ENCODE results near the gene PARP9. TPM values are rescaled to one million over a fixed set of nuclear protein-coding genes. Genes with fewer than 3 reads are reported as not detected.

Gene PARP9
- total and polyA plus RNA-seq, 2 of the 4 experiments (the other 2 are of a cell fraction): 6.7 to 7.7 TPM

- peak within 1 kb of the TSS; percentile 65; the same call in 1 of the 2 replicates for H2AK5ac ChIP-seq (ENCODE audit: low read depth, low read length)
- peak within 1 kb of the TSS; percentile 99 for H2AFZ ChIP-seq (replicated peaks; ENCODE audit: low read length, poor library complexity)
- peak within 1 kb of the TSS; percentile 59 for H4K5ac ChIP-seq (ENCODE audit: low read depth, low read length)
- H4K20me1 ChIP-seq (ENCODE audit: insufficient read depth, low read length): peaks cover 46% of the 10 kb centered on the region
- peaks cover 2 to 20% of the 10 kb centered on the region in 2 experiments; a peak in 2 of 4 replicates for H3K79me1 ChIP-seq (ENCODE audit: low read depth in 1 of 2, low read length in 2 of 2)
- no peaks in the 10 kb centered on the region for H3K36me3 ChIP-seq (ENCODE audit: control insufficient read depth, insufficient read depth, low read length)
- peak within 1 kb of the TSS; percentile 91 for H3K4me2 ChIP-seq (ENCODE audit: low read depth, low read length)
- 1% methylated on average over 56 of the region's 109 CpGs; no CpG with 5 or more reads in 1 of the 2 experiments for WGBS, 2 experiments (ENCODE audit: extremely low coverage in 2 of 2, insufficient read length in 1 of 2)
- H3K56ac ChIP-seq (ENCODE audit: extremely low read depth, insufficient read depth, low read length): peak within 1 kb of the TSS; percentile 65; the same call in 1 of the 2 replicates
- no peaks in the 10 kb centered on the region for H3K27me3 ChIP-seq (ENCODE audit: control insufficient read depth, insufficient read depth, low read length)
- peak within 1 kb of the TSS; percentile 84 for H2BK5ac ChIP-seq (ENCODE audit: low read depth, low read length, poor library complexity, severe bottlenecking)
- peak within 1 kb of the TSS; percentile 65; the same call in 1 of the 2 replicates for H2BK120ac ChIP-seq (ENCODE audit: low read depth, low read length)
- peaks cover 10% of the 10 kb centered on the region for H3K9me1 ChIP-seq (ENCODE audit: insufficient read depth, low read length)
- in situ Hi-C loops (cut with MboI; ENCODE audit: low sequenced_read_pairs): no loop called here
- H3K9ac ChIP-seq (ENCODE audit: low read depth, low read length): peak within 1 kb of the TSS; percentile 92
- no peak within 1 kb of the TSS; the same call in 1 of the 2 replicates for H3K18ac ChIP-seq (ENCODE audit: low read depth, low read length)
- H4K91ac ChIP-seq (ENCODE audit: insufficient read depth, low read depth, low read length): peak within 1 kb of the TSS; percentile 38; the same call in 1 of the 2 replicates
- H3K23ac ChIP-seq (ENCODE audit: low read depth, low read length): peak within 1 kb of the TSS; percentile 63
- peak within 1 kb of the TSS; percentile 81 to 91; a peak in 3 of 4 replicates for H4K8ac ChIP-seq (ENCODE audit: low read depth in 2 of 2, low read length in 2 of 2)
- H3K4me1 ChIP-seq (ENCODE audit: control insufficient read depth, insufficient read depth, low read length): 0 out of 2 replicates have a peak, but pooled peaks cover 3% of the 10 kb centered on the region
- TF ChIP-seq BHLHE40 (IDR thresholded peaks at IDR 0.05; ENCODE audit: low read depth, low read length) (no peak), ELK1 (IDR thresholded peaks at IDR 0.05; ENCODE audit: borderline replicate concordance, low read depth, low read length) (no peak), MAZ (IDR thresholded peaks at IDR 0.05; ENCODE audit: borderline replicate concordance, low read depth, low read length) (peak; percentile 67; the same call in 1 of the 2 replicates), MXI1 (IDR thresholded peaks at IDR 0.05; ENCODE audit: borderline replicate concordance, low read depth, low read length) (0 out of 2 replicates have a peak, but pooled peaks have one; percentile 26), MAFK (IDR thresholded peaks at IDR 0.05; ENCODE audit: low read depth, low read length) (no peak), POLR2A (IDR thresholded peaks at IDR 0.05; ENCODE audit: low read depth, low read length) (peak; percentile 92), CEBPB (IDR thresholded peaks at IDR 0.05; ENCODE audit: low read depth, low read length) (peak; percentile 48; the same call in 1 of the 2 replicates), NFE2L2 (IDR thresholded peaks at IDR 0.05; ENCODE audit: low read depth, low read length) (no peak)
- TF ChIP-seq, protein P1, sequence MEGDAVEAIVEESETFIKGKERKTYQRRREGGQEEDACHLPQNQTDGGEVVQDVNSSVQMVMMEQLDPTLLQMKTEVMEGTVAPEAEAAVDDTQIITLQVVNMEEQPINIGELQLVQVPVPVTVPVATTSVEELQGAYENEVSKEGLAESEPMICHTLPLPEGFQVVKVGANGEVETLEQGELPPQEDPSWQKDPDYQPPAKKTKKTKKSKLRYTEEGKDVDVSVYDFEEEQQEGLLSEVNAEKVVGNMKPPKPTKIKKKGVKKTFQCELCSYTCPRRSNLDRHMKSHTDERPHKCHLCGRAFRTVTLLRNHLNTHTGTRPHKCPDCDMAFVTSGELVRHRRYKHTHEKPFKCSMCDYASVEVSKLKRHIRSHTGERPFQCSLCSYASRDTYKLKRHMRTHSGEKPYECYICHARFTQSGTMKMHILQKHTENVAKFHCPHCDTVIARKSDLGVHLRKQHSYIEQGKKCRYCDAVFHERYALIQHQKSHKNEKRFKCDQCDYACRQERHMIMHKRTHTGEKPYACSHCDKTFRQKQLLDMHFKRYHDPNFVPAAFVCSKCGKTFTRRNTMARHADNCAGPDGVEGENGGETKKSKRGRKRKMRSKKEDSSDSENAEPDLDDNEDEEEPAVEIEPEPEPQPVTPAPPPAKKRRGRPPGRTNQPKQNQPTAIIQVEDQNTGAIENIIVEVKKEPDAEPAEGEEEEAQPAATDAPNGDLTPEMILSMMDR (conservative IDR thresholded peaks at IDR 0.05; ENCODE audit: low read depth, low read length): no peak
- TF ChIP-seq, protein P2, sequence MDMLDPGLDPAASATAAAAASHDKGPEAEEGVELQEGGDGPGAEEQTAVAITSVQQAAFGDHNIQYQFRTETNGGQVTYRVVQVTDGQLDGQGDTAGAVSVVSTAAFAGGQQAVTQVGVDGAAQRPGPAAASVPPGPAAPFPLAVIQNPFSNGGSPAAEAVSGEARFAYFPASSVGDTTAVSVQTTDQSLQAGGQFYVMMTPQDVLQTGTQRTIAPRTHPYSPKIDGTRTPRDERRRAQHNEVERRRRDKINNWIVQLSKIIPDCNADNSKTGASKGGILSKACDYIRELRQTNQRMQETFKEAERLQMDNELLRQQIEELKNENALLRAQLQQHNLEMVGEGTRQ (IDR thresholded peaks at IDR 0.05; ENCODE audit: low read depth, low read length): no peak
- H3K4ac ChIP-seq (ENCODE audit: low read depth, low read length): peak within 1 kb of the TSS; percentile 80
- peak within 1 kb of the TSS; percentile 97 for H3K14ac ChIP-seq (replicated peaks; ENCODE audit: low read depth, low read length)
- peak within 1 kb of the TSS; percentile 8; the same call in 1 of the 2 replicates for H2BK20ac ChIP-seq (ENCODE audit: low read depth, low read length)
- peak within 1 kb of the TSS; percentile 88 for H3K4me3 ChIP-seq (ENCODE audit: insufficient read depth, low read depth, low read length)
- intact Hi-C loops (cut with micrococcal nuclease): loop anchor here (5.0 kb wide), 1 partner anchor 37 kb away; no protein-coding TSS in a partner anchor
- POLR2A ChIA-PET (ENCODE audit: unreplicated experiment): no interaction called here
- peak within 1 kb of the TSS; percentile 91 for H3K27ac ChIP-seq (ENCODE audit: insufficient read depth, low read length)
- H2BK15ac ChIP-seq (ENCODE audit: low read depth, low read length): peak within 1 kb of the TSS; percentile 45; the same call in 1 of the 3 replicates
- ATAC-seq (ENCODE audit: low read depth) (peak; percentile 93), DNase-seq (peak; percentile 83)
- no TSS peak for BruUV-seq (replicated peaks)
- dilution Hi-C loops (cut with HindIII; ENCODE audit: low sequenced_read_pairs, unreplicated experiment): no loop called here
- no peaks in the 10 kb centered on the region for H3K9me3 ChIP-seq (ENCODE audit: control insufficient read depth, insufficient read depth, low read length)
- peak within 1 kb of the TSS; percentile 90 for H2AK9ac ChIP-seq (replicated peaks; ENCODE audit: low read depth, low read length, poor library complexity)
- CTCF ChIA-PET: interaction anchor here (0.6 kb wide), 2 partner anchors 21 to 514 kb away, joined by 3 to 4 read pairs; partner anchors contain the start of gene SEMA5B
Measured at GRCh38 chr3:122514123-122515019, 49.7 kb downstream of the PARP9 start, which contains the start of gene KPNA1. Gene KPNA1, minus strand, starts transcription at chr3:122514939. Its CDS starts 18,374 bp downstream, at chr3:122496565.

All from IMR-90 (cell line).